ENCODE data around the gene BAIAP2L2.

The BAIAP2L2 gene

DNA sequence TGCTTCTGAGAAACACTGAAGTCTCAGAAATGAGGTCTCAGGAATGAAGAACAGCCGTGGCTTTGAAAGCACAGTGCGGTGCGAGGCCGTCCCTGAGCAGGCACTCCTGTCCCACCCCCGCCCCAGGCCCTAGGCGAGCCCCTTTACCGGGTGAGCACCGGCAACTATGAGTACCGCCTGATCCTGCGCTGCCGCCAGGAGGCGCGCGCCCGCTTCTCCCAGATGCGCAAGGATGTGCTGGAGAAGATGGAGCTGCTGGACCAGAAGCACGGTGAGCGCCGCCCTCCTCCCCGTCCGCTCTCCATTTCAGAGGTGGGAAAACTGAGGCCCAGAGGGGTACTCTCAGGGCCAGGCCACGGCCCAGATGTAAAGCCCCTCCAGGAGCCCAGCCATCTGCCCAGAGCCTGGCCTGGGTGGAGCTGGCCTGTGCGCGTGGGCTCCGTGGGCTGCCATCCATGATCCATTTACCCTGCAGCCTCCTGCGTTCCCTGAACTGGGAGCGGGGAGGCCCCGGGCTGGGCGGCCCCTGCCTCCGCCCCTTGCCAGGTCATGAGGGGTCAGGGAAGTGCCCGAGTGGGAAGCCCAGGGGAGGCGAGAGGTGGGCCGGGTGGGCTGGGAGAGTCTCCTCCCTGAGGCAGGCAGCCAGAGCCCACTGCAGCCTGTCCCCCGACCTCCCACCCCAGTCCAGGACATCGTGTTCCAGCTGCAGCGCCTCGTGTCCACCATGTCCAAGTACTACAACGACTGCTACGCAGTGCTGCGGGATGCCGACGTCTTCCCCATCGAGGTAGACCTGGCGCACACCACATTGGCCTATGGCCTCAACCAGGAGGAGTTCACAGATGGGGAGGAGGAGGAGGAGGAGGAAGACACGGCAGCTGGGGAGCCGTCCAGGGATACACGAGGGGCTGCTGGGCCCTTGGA is 36.0 kb downstream of the BAIAP2L2 start:
- TF ChIP-seq, protein P1, sequence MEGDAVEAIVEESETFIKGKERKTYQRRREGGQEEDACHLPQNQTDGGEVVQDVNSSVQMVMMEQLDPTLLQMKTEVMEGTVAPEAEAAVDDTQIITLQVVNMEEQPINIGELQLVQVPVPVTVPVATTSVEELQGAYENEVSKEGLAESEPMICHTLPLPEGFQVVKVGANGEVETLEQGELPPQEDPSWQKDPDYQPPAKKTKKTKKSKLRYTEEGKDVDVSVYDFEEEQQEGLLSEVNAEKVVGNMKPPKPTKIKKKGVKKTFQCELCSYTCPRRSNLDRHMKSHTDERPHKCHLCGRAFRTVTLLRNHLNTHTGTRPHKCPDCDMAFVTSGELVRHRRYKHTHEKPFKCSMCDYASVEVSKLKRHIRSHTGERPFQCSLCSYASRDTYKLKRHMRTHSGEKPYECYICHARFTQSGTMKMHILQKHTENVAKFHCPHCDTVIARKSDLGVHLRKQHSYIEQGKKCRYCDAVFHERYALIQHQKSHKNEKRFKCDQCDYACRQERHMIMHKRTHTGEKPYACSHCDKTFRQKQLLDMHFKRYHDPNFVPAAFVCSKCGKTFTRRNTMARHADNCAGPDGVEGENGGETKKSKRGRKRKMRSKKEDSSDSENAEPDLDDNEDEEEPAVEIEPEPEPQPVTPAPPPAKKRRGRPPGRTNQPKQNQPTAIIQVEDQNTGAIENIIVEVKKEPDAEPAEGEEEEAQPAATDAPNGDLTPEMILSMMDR (IDR thresholded peaks at IDR 0.05; ENCODE audit: borderline replicate concordance, insufficient read depth, low read depth, low read length), result no peak
- H3K4me3 ChIP-seq (ENCODE audit: low read depth, low read length), result no peak overlapping the region

- TF ChIP-seq, protein P1 (IDR thresholded peaks at IDR 0.05; ENCODE audit: borderline replicate concordance, insufficient read depth, low read depth, low read length), result no peak
- H3K4me3 ChIP-seq (ENCODE audit: low read depth, low read length), result no peak overlapping the region
Observed at GRCh38 chr22:38073150-38074130, 37.0 kb downstream of the BAIAP2L2 start.

DNA sequence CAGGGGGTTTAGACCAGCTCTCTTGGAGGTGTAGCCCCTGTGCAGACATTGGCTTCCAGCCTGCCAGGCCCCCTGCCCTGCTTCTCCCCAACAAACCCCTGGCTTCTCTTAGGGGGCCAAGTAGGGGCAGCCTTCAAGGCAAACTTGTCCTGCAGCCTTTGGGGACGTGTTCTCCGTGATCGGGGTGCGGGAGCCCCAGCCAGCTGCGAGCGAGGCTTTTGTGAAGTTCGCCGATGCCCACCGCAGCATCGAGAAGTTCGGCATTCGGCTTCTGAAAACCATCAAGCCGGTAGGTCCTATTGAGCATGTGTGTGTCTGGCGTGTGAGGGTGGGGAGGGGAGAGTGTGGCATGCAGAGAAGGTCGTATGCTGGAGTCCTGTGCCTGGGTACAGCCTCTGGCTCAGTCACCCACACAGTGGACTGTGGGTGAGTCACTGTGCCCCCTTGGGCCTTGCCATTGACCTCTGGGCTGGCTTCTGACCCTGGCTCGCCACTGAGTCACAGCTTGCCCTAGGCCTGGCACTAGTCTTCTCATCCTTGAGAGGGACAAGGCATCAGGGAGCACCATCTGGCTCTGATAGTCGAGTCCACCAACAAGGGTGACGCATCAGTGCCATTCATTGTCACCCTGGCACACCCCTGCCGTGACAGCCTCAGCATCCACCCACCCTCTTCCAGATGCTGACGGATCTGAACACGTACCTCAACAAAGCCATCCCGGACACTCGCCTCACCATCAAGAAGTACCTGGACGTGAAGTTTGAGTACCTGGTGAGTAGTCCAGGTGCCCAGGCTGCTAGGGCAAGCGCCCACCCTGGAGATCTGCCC is 37.9 kb downstream of the BAIAP2L2 start:
- no peak overlapping the region for H3K4me3 ChIP-seq (ENCODE audit: low read depth, low read length)
- TF ChIP-seq, protein P1 (IDR thresholded peaks at IDR 0.05; ENCODE audit: borderline replicate concordance, insufficient read depth, low read depth, low read length), result no peak

DNA sequence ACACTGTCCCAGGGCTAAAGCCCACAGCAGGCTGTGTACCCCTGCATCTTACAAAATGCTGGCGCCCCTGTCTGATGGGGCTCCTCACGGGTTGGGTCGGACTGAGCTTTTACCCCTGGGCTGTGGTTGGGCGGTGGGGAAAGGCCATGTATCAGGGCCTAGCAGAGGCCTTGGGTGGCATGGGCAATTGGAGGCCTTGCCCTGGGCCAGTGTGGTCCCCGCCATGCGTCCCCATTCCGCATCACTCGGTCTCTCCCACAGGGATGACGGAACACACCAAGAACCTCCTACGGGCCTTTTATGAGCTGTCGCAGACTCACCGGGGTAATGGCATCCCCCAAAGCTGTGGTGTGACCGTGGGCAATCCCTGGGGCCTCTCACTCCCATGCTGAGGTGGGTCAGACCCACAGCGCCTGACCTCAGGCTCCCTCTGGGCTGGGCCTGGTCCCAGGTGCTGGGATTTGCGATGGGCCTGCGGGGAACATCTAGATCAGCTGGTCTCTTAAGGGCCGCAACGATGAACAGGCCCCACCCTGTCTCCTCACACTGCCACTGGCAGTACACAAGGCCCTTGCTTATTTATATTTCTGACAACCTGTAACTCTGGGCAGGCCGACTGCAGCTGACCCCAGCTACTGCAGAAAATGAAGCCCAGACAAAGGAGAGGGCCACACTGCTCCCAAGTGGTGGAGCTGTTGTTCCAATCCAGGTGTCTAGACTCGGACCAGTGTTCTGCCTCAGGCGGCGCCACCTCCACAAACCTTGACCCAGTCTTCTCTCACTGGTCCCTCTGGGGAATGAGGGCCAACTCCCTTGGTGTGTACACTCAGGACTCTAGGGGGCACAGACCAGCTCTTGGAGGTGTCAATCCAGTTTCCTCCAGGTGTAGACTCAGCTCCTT is 38.8 kb downstream of the BAIAP2L2 start:
- H3K4me3 ChIP-seq (ENCODE audit: low read depth, low read length), result no peak overlapping the region
- TF ChIP-seq, protein P1 (IDR thresholded peaks at IDR 0.05; ENCODE audit: borderline replicate concordance, insufficient read depth, low read depth, low read length), result no peak

DNA sequence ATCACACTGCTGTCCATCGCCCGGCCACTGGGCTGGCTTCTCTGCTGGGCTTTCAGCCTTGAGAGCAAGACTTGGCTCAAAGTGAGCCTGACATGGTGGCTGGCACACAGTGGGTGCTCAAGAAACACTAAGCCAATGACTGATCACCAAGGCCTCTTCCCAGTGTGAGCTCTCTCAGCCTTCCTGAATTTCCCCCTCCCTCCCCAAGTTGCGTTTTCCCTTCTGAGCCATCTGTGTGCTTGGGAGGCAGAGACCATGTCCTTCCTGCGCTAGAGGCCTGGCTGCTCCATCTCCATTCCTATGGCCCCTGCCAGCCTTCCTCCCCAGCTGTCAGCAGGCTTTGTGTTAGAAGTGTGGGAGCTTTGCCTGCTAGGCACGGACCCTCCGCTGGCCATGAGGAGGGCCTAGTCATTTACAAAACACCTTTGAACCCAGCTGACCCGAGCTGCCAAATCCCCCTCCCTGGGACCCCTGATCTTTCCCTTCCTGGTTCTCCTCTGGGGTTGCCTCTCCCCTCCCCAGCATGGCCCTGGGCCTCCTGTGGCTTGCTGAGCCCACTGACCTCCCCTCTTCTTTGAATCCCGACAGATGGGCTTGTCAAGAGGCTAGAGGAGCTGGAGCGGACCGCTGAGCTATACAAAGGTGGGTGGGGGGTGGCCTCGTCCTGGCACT is 40.1 kb downstream of the BAIAP2L2 start:
- no peak overlapping the region for H3K4me3 ChIP-seq (ENCODE audit: low read depth, low read length)
- TF ChIP-seq, protein P1 (IDR thresholded peaks at IDR 0.05; ENCODE audit: borderline replicate concordance, insufficient read depth, low read depth, low read length), result no peak

Data from GM12875 (cell line).